HepG2 (cell line): ENCODE results near the gene TMEM223. TPM values are rescaled to one million over a fixed set of nuclear protein-coding genes. Genes with fewer than 3 reads are reported as not detected.
A peak's percentile ranks its signal among the peaks of the same experiment; 100 is the strongest.

Experiments
- DMAP1 ChIP-seq: IDR thresholded peaks from 2 replicates; pipeline ENCODE4 v1.6.1; 2016
- GTF3A ChIP-seq: sonication (generic); formaldehyde crosslinking; conservative IDR thresholded peaks from 2 replicates; pipeline ENCODE4 v1.4.0; 2020; ENCODE audit warnings: mild to moderate bottlenecking, missing genetic modification reagents
- SCMH1 ChIP-seq: sonication (generic); formaldehyde crosslinking; IDR thresholded peaks from 2 replicates; pipeline ENCODE4 v1.9.0; 2021; ENCODE audit warnings: missing genetic modification reagents, mild to moderate bottlenecking, borderline replicate concordance
- SETDB1 ChIP-seq: sonication (generic); formaldehyde crosslinking; IDR thresholded peaks from 2 replicates; pipeline ENCODE4 v1.5.1; 2020; ENCODE audit warnings: missing genetic modification reagents, mild to moderate bottlenecking, borderline replicate concordance
- U2AF2 ChIP-seq: fragments of 200-400 bp; formaldehyde crosslinking; IDR thresholded peaks from 2 replicates; pipeline ENCODE4 v1.6.1; 2017; ENCODE audit warnings: low read depth, mild to moderate bottlenecking, low read length
- ZNF225 ChIP-seq: sonication (generic); formaldehyde crosslinking; IDR thresholded peaks from 2 replicates; pipeline ENCODE4 v1.4.0; 2020; ENCODE audit warnings: mild to moderate bottlenecking, missing genetic modification reagents
- ZNF296 ChIP-seq: sonication (generic); formaldehyde crosslinking; conservative IDR thresholded peaks from 2 replicates; pipeline ENCODE4 v1.5.0; 2020; ENCODE audit warnings: mild to moderate bottlenecking, missing genetic modification reagents
- ZNF766 ChIP-seq: sonication (generic); formaldehyde crosslinking; IDR thresholded peaks from 2 replicates; pipeline ENCODE4 v1.5.0; 2020; ENCODE audit warnings: missing genetic modification reagents, borderline replicate concordance
- polyA plus RNA-seq, 8 experiments: library from polyadenylated mRNA; depleted of rRNA in 3 of 8; stranded (reverse) in 7 of 8; unstranded in 1 of 8; fragments of >200 nt; fragmentation: Illumina TruSeq in 4 of 8; extraction: Trizol in 4 of 8; gene quantifications; 2 replicates each; pipeline versions ENCODE4 v1.2.1 to v1.2.3, GENCODE V29; 2011 to 2016; ENCODE audit warnings: low read depth in 4 of 8, missing spikeins in 1 of 8, mixed read lengths in 1 of 8; ENCODE audit not compliant: insufficient read depth in 1 of 8
- total RNA-seq, 5 experiments: library from RNA; depleted of rRNA; stranded (reverse); fragments of >200 nt; fragmentation: Illumina TruSeq; extraction: Trizol; gene quantifications; 2 replicates each; pipeline ENCODE4 v1.2.3, GENCODE V29; 2016; ENCODE audit warnings: low read depth in 1 of 5
- TF ChIP-seq, protein P1 (sequence below), 2 experiments: fragments of 450-650 bp in 1 of 2; sonication (generic) in 1 of 2; formaldehyde crosslinking in 1 of 2; IDR thresholded peaks; 2 replicates each; pipeline versions ENCODE4 v1.6.1 to v1.8.0; 2016 to 2022; ENCODE audit warnings: antibody characterized with exemption in 1 of 2, mild to moderate bottlenecking in 1 of 2, missing genetic modification reagents in 1 of 2
- TF ChIP-seq, protein P2 (sequence below): sonication (generic); formaldehyde crosslinking; conservative IDR thresholded peaks from 2 replicates; pipeline ENCODE4 v1.8.0; 2022; ENCODE audit warnings: missing genetic modification reagents
- TF ChIP-seq, protein P3 (sequence below): sonication (generic); formaldehyde crosslinking; IDR thresholded peaks from 2 replicates; pipeline ENCODE4 v1.5.0; 2020; ENCODE audit warnings: mild to moderate bottlenecking, low read depth, missing genetic modification reagents, borderline replicate concordance

Gene TMEM223
- total and polyA plus RNA-seq, 2 of the 13 experiments (the other 11 are each of a cell fraction or from before 2014, with no cell fraction given): 19.5 to 24.9 TPM

DNA sequence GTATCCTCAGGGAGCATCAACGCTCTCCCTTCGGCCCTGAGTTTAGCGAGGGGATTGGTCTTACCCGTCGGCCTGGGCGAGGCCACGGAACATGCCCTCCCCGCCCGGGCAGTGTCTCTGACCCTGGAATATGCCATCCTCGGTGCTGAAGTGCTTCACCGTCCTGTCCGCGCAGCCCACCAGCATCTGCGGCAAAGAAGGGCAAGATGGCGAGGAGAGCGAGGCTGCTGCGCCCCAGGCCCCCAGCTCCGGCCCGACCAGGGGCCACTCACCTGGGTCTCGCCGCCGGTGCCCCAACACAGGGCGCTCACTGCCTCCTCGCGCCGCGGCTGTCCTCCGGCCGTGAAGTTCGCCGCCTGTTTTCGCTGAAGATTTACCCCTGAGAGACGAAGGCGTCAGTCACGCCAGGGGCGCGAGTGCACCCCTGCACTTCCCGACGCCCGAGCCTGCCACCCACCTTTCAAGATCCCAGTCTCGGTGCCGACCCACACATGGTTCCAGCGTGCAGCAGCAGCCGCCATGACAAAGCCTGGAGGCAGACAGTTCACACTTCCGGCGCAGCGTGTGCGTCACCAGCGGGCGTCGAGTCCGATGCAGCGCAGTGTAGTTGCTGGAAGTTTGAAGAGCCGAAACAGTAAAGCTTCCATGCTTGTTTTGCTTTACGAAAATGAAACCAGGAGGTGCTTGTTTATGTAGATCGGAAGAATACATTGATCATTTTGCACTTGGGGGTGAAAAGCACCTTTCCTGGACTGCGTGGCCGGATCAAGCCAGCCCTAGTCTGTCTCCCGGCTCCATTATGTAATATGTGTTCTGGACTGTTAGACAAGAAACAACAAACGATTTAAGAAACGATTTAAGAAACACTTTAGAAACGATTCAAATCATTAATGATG lies 47.5 kb upstream of the TMEM223 start, which contains the start of gene WDR74 (continued):
- TF ChIP-seq, protein P1, sequence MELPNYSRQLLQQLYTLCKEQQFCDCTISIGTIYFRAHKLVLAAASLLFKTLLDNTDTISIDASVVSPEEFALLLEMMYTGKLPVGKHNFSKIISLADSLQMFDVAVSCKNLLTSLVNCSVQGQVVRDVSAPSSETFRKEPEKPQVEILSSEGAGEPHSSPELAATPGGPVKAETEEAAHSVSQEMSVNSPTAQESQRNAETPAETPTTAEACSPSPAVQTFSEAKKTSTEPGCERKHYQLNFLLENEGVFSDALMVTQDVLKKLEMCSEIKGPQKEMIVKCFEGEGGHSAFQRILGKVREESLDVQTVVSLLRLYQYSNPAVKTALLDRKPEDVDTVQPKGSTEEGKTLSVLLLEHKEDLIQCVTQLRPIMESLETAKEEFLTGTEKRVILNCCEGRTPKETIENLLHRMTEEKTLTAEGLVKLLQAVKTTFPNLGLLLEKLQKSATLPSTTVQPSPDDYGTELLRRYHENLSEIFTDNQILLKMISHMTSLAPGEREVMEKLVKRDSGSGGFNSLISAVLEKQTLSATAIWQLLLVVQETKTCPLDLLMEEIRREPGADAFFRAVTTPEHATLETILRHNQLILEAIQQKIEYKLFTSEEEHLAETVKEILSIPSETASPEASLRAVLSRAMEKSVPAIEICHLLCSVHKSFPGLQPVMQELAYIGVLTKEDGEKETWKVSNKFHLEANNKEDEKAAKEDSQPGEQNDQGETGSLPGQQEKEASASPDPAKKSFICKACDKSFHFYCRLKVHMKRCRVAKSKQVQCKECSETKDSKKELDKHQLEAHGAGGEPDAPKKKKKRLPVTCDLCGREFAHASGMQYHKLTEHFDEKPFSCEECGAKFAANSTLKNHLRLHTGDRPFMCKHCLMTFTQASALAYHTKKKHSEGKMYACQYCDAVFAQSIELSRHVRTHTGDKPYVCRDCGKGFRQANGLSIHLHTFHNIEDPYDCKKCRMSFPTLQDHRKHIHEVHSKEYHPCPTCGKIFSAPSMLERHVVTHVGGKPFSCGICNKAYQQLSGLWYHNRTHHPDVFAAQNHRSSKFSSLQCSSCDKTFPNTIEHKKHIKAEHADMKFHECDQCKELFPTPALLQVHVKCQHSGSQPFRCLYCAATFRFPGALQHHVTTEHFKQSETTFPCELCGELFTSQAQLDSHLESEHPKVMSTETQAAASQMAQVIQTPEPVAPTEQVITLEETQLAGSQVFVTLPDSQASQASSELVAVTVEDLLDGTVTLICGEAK (IDR thresholded peaks at IDR 0.05): no peak
- TF ChIP-seq, protein P1 (CRISPR knock-in tag; IDR thresholded peaks at IDR 0.05): peak; percentile 93; the same call in 1 of the 2 replicates
- TF ChIP-seq GTF3A: no peak
- TF ChIP-seq, protein P2, sequence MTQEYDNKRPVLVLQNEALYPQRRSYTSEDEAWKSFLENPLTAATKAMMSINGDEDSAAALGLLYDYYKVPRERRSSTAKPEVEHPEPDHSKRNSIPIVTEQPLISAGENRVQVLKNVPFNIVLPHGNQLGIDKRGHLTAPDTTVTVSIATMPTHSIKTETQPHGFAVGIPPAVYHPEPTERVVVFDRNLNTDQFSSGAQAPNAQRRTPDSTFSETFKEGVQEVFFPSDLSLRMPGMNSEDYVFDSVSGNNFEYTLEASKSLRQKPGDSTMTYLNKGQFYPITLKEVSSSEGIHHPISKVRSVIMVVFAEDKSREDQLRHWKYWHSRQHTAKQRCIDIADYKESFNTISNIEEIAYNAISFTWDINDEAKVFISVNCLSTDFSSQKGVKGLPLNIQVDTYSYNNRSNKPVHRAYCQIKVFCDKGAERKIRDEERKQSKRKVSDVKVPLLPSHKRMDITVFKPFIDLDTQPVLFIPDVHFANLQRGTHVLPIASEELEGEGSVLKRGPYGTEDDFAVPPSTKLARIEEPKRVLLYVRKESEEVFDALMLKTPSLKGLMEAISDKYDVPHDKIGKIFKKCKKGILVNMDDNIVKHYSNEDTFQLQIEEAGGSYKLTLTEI (CRISPR knock-in tag): no peak
- TF ChIP-seq SETDB1 (CRISPR knock-in tag): no peak
- TF ChIP-seq, protein P3, sequence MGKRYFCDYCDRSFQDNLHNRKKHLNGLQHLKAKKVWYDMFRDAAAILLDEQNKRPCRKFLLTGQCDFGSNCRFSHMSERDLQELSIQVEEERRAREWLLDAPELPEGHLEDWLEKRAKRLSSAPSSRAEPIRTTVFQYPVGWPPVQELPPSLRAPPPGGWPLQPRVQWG (CRISPR knock-in tag): no peak
- TF ChIP-seq SCMH1 (CRISPR knock-in tag): no peak
- TF ChIP-seq ZNF296 (CRISPR knock-in tag): 0 out of 2 replicates have a peak, but pooled peaks have one; percentile 22
- peak; percentile 98 for TF ChIP-seq DMAP1 (CRISPR knock-in tag)
- TF ChIP-seq U2AF2: no peak
- peak; percentile 49; the same call in 1 of the 2 replicates for TF ChIP-seq ZNF766
- no peak; the same call in none of the 2 replicates for TF ChIP-seq ZNF225
